Mucosa of descending colon (tissue), 3 donors: Measurements from ENCODE around the gene SUSD6. TPM values are rescaled to one million over a fixed set of nuclear protein-coding genes. Genes with fewer than 3 reads are reported as not detected.
A peak's percentile ranks its signal among the peaks of the same experiment; 100 is the strongest.

Experiments used
- ATAC-seq: fragments of 200-7000 bp; cut with Tn5 transposase; one replicate; pipeline ENCODE4 v1.9.1; 2020; ENCODE audit warnings: mild to moderate bottlenecking, moderate library complexity
- DNase-seq, 3 donors: peaks; one replicate each; pipeline ENCODE4 v3.0.0-alpha.2; 2020
- H3K36me3 ChIP-seq: fragments of 200-600 bp; one replicate; pipeline ENCODE4 v1.8.0; 2021; ENCODE audit warnings: low read depth, mild to moderate bottlenecking
- H3K4me1 ChIP-seq: fragments of 200-600 bp; one replicate; pipeline ENCODE4 v1.8.0; 2021; ENCODE audit warnings: low read depth, mild to moderate bottlenecking
- H3K4me3 ChIP-seq: fragments of 200-600 bp; one replicate; pipeline ENCODE4 v1.8.0; 2021; ENCODE audit warnings: mild to moderate bottlenecking
- H3K9me3 ChIP-seq: fragments of 200-600 bp; one replicate; pipeline ENCODE4 v1.8.0; 2021; ENCODE audit warnings: mild to moderate bottlenecking
- CTCF ChIP-seq: fragments of 200-600 bp; IDR thresholded peaks from one replicate; pipeline ENCODE4 v1.8.0; 2022; ENCODE audit warnings: antibody characterized with exemption, mild to moderate bottlenecking
- intact Hi-C, 2 donors: fragments of 100-400 bp; cut with DNase I in 1 of 2; cut with micrococcal nuclease in 1 of 2; formaldehyde crosslinking; loops; one replicate each; pipeline versions ENCODE4 v1.11.0 to v1.11.1; 2022; cut with DNase I, micrococcal nuclease
- total RNA-seq, 3 donors: library from RNA; stranded (reverse); fragmentation: NEBNext Ultra II Directional in 2 of 3; extraction: Animal tissue kit (Norgen Biotek cat#: 25700) in 2 of 3; gene quantifications; one replicate each; pipeline versions ENCODE4 v1.2.1 to v1.2.4, GENCODE V29; 2021 to 2023
- donor health status: DM: no; HTN: no; CAD: no; lungs with moderate emphysema.
- donor health status: DM: no; HTN: no; CAD: no.
- donor health status: DM: no; HTN: yes; CAD: no.

SUSD6 gene
- total RNA-seq, 3 donors from 2014 or later = 56.3 to 98.3 (median 95.6) TPM

- Histone ChIP-seq H3K36me3 (no peaks in the 10 kb centered on the region), H3K4me3 (no peak overlapping the region), H3K9me3 (no peaks in the 10 kb centered on the region), H3K4me1 (peaks cover 18% of the 10 kb centered on the region)
- intact Hi-C loops = no loop called here
- ATAC-seq (peak; percentile 96), DNase-seq (peak in 1 of 3 donors; percentile 63)
- no peak for TF ChIP-seq CTCF
Observed at GRCh38 chr14:69749956-69750355, 138.6 kb downstream of the SUSD6 start.

DNA sequence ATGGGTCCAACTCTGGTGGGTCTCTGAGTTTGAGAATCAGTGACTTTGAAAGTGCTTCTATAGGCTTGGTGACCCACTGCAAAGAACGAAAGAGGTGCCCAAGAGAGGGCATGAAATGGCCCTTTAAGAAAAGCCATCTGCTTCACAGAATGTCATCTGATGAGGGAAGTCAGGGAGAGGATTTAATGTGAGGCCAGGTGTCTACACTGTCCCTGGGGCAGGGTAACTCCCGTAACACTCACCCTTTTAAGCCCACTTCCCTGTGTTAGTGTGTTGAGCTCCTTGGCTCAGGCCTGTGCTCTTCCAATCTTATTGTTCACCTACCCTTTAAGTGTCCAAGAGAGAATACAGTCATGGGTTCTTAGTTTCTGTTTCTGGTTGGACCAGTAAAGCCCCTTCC lies 139.1 kb downstream of the SUSD6 start:
- no peaks in the 10 kb centered on the region for H3K36me3 ChIP-seq
- H3K4me3 ChIP-seq = no peak overlapping the region
- no peak for TF ChIP-seq CTCF
- DNase-seq = no peak
- intact Hi-C loops = no loop called here
- ATAC-seq = peak; percentile 46
- no peaks in the 10 kb centered on the region for H3K9me3 ChIP-seq
- H3K4me1 ChIP-seq = peaks cover 18% of the 10 kb centered on the region

DNA sequence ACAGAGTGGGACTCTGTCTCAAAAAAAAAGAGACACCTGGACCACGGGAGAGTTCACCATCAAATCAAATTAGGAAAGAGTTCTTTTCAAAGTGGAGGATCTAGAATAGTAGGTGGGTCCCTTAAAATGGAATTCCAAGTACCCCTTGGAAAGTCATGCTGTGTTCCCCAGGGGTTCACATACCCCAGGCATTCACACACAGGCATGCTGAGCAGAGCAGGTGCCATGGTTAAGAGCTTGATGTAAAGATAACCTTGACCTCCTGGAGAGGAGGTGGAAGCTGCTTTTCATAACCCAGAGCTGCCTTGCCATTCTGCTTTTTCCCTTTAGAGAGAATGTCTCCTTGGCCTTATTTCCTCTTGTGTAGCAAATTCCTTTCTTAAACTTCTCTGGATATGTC lies 141.4 kb downstream of the SUSD6 start:
- no peak for TF ChIP-seq CTCF
- DNase-seq = no peak
- peaks cover 22% of the 10 kb centered on the region for H3K4me1 ChIP-seq
- H3K9me3 ChIP-seq = no peaks in the 10 kb centered on the region
- intact Hi-C loops = no loop called here
- ATAC-seq = no peak
- H3K36me3 ChIP-seq = no peaks in the 10 kb centered on the region
- H3K4me3 ChIP-seq = no peak overlapping the region

DNA sequence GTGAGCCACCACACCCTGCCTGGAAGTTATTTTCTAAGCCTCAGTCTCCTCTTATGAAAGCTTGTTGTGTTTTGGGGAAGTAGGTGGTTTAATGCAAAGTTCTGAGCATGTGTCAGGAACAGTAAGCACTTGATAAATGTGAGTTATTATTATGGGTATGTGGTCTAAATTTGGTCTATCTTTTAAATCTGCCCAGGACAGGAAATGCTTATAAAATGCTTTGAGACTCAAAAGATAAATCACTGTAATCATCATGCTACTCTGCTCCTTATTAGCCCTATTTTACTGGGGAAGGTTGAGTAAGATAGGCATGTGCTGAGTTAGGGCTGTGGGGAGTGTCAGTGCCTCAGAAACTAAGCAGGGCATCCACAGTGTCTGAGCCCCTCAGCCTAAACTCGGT lies 142.5 kb downstream of the SUSD6 start:
- DNase-seq = no peak
- intact Hi-C loops = no loop called here
- peaks cover 22% of the 10 kb centered on the region for H3K4me1 ChIP-seq
- no peaks in the 10 kb centered on the region for H3K9me3 ChIP-seq
- no peak overlapping the region for H3K4me3 ChIP-seq
- TF ChIP-seq CTCF = no peak
- H3K36me3 ChIP-seq = no peaks in the 10 kb centered on the region
- ATAC-seq = no peak

- DNase-seq = no peak
- Histone ChIP-seq H3K36me3 (no peaks in the 10 kb centered on the region), H3K4me3 (no peak overlapping the region), H3K4me1 (peaks cover 20% of the 10 kb centered on the region), H3K9me3 (no peaks in the 10 kb centered on the region)
- intact Hi-C loops = no loop called here
- no peak for TF ChIP-seq CTCF
- ATAC-seq = no peak
Observed at GRCh38 chr14:69754487-69754886, 143.1 kb downstream of the SUSD6 start.

- DNase-seq (peak in 1 of 3 donors; percentile 41), ATAC-seq (peak; percentile 86)
- intact Hi-C loops = no loop called here
- TF ChIP-seq CTCF = no peak
- H3K36me3 ChIP-seq = no peaks in the 10 kb centered on the region
- H3K4me3 ChIP-seq = no peak overlapping the region
- peaks cover 13% of the 10 kb centered on the region for H3K4me1 ChIP-seq
- no peaks in the 10 kb centered on the region for H3K9me3 ChIP-seq
Observed at GRCh38 chr14:69755296-69755695, 143.9 kb downstream of the SUSD6 start.
